CD8-positive, alpha-beta memory T cell (primary cell): Measurements from ENCODE around the gene MBNL2. TPM values are rescaled to one million over a fixed set of nuclear protein-coding genes. Genes with fewer than 3 reads are reported as not detected.

Experiments
- CTCF ChIA-PET: fragments of 350-600 bp; sonication (Branson Sonifier 250); formaldehyde crosslinking; loops from one replicate; lab custom pipeline; 2021; ENCODE audit warnings: antibody characterized with exemption; lab: Charles Lee
- POLR2A ChIA-PET: fragments of 350-600 bp; sonication (Branson Sonifier 250); formaldehyde crosslinking; loops from one replicate; lab custom pipeline; 2021; ENCODE audit warnings: antibody characterized with exemption; lab: Charles Lee
- DNase-seq, 5 donors: peaks; one replicate each; pipeline versions ENCODE4 v3.0.0 to v3.0.0-alpha.2; 2020 to 2022; ENCODE audit warnings: mixed read lengths in 1 of 5
- H3K27ac ChIP-seq: one replicate; pipeline ENCODE4 v1.7.0; 2013; ENCODE audit warnings: low read depth, mild to moderate bottlenecking, low read length, moderate library complexity
- H3K27me3 ChIP-seq: 2 replicates; pipeline ENCODE4 v1.7.0; 2013; ENCODE audit warnings: low read length, mild to moderate bottlenecking; ENCODE audit not compliant: insufficient read depth, poor library complexity, severe bottlenecking
- H3K36me3 ChIP-seq: 2 replicates; pipeline ENCODE4 v1.7.0; 2013; ENCODE audit warnings: mild to moderate bottlenecking, low read length, moderate library complexity; ENCODE audit not compliant: insufficient read depth
- H3K4me1 ChIP-seq: 2 replicates; pipeline ENCODE4 v1.7.0; 2013; ENCODE audit warnings: mild to moderate bottlenecking, low read length, moderate library complexity; ENCODE audit not compliant: insufficient read depth
- H3K4me3 ChIP-seq: 2 replicates; pipeline ENCODE4 v1.7.0; 2013; ENCODE audit warnings: mild to moderate bottlenecking, low read length
- H3K9me3 ChIP-seq: 2 replicates; pipeline ENCODE4 v1.7.0; 2013; ENCODE audit warnings: mild to moderate bottlenecking, low read length
- H3K27ac Mint-ChIP-seq, 8 donors: one replicate each; pipeline ENCODE4 v1.8.0; 2020 to 2021; ENCODE audit warnings: mixed read lengths in 8 of 8, mild to moderate bottlenecking in 6 of 8, inconsistent platforms in 3 of 8, moderate library complexity in 3 of 8
- H3K27me3 Mint-ChIP-seq, 2 donors: one replicate each; pipeline ENCODE4 v1.8.0; 2020 to 2021; ENCODE audit warnings: mixed read lengths in 2 of 2, mild to moderate bottlenecking in 1 of 2, moderate library complexity in 1 of 2
- H3K36me3 Mint-ChIP-seq, 3 donors: one replicate each; pipeline ENCODE4 v1.8.0; 2020 to 2021; ENCODE audit warnings: mixed read lengths in 3 of 3, inconsistent platforms in 1 of 3, mild to moderate bottlenecking in 1 of 3
- H3K4me1 Mint-ChIP-seq, 3 donors: one replicate each; pipeline ENCODE4 v1.8.0; 2020 to 2021; ENCODE audit warnings: mixed read lengths in 3 of 3, inconsistent platforms in 1 of 3, mild to moderate bottlenecking in 1 of 3
- H3K4me3 Mint-ChIP-seq, 7 donors: one replicate each; pipeline ENCODE4 v1.8.0; 2020 to 2021; ENCODE audit warnings: mixed read lengths in 7 of 7, mild to moderate bottlenecking in 6 of 7, moderate library complexity in 4 of 7, inconsistent platforms in 2 of 7
- H3K9me3 Mint-ChIP-seq, 5 donors: one replicate each; pipeline ENCODE4 v1.8.0; 2020 to 2022; ENCODE audit warnings: mixed read lengths in 5 of 5, mild to moderate bottlenecking in 3 of 5, moderate library complexity in 2 of 5, inconsistent platforms in 1 of 5
- polyA plus RNA-seq: library from polyadenylated mRNA; unstranded; fragments of 300-500 nt; fragmentation: Illumina TruSeq; gene quantifications from one replicate; pipeline ENCODE4 v1.2.3, GENCODE V29; 2021
- total RNA-seq, 2 experiments: library from RNA; stranded (reverse); gene quantifications; one replicate each; pipeline ENCODE4 v1.2.3, GENCODE V29; 2021

Gene MBNL2
- total and polyA plus RNA-seq, 3 experiments from 2014 or later, result 15.9 to 17.8 (median 17.7) TPM

DNA sequence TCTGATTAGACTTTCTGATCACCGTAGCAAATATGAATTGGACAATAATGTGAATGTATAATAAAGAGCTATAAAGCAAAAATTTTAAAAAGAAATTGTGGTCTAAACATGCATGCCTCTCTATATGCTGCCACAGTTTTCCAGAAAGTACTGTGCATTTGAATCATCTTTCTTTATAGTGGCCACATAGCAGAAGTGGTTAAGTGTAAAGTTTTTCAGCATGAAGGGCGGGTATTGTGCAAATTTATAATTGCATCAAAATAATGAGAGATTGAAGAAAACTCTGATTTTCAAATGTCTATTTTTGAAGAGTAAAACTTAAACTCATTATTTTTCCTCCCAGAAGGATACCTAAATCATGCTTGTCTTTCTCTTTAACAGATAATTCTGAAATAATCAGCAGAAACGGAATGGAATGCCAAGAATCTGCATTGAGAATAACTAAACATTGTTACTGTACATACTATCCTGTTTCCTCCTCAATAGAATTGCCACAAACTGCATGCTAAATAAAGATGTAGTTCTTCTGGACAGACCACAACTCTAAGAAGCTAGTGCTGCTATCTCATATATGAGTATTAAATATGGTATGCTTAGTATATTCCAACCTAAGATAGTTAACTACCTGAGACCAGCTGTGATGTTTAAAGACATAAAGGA, 168.9 kb downstream of the MBNL2 start:
- CTCF ChIA-PET, result interaction anchor here (0.5 kb wide), 1 partner anchor 80 kb away, joined by 3 read pairs; no protein-coding TSS in a partner anchor
- no peaks in the 10 kb centered on the region for H3K9me3 ChIP-seq
- DNase-seq, result no peak
- Mint-ChIP-seq H3K27ac (no peak overlapping the region), H3K4me3 (no peak overlapping the region), H3K4me1 (peaks cover 16 to 18% (median 17%) of the 10 kb centered on the region in 3 donors), H3K36me3 (peaks cover 0 to 25% (median 14%) of the 10 kb centered on the region in 3 donors), H3K27me3 (no peaks in the 10 kb centered on the region), H3K9me3 (no peaks in the 10 kb centered on the region)
- peaks cover 7% of the 10 kb centered on the region for H3K4me1 ChIP-seq
- no peak overlapping the region for H3K4me3 ChIP-seq
- H3K27ac ChIP-seq, result no peak overlapping the region
- H3K36me3 ChIP-seq, result no peaks in the 10 kb centered on the region
- H3K27me3 ChIP-seq, result no peaks in the 10 kb centered on the region
- POLR2A ChIA-PET, result no interaction called here

DNA sequence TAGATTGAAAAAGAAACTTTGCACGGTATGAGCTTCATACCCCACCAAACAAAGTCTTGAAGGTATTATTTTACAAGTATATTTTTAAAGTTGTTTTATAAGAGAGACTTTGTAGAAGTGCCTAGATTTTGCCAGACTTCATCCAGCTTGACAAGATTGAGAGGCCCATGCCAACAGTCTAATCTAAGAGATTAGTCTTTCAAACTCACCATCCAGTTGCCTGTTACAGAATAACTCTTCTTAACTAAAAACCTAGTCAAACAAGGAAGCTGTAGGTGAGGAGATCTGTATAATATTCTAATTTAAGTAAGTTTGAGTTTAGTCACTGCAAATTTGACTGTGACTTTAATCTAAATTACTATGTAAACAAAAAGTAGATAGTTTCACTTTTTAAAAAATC, 169.9 kb downstream of the MBNL2 start:
- Mint-ChIP-seq H3K9me3 (no peaks in the 10 kb centered on the region), H3K4me3 (no peak overlapping the region), H3K36me3 (peaks cover 0 to 23% (median 10%) of the 10 kb centered on the region in 3 donors), H3K27me3 (no peaks in the 10 kb centered on the region), H3K27ac (no peak overlapping the region), H3K4me1 (peaks cover 6 to 9% (median 8%) of the 10 kb centered on the region in 3 donors)
- DNase-seq, result no peak
- CTCF ChIA-PET, result interaction anchor here (0.5 kb wide), 1 partner anchor 81 kb away, joined by 3 read pairs; no protein-coding TSS in a partner anchor
- Histone ChIP-seq H3K27me3 (no peaks in the 10 kb centered on the region), H3K9me3 (no peaks in the 10 kb centered on the region), H3K4me3 (no peak overlapping the region), H3K27ac (no peak overlapping the region), H3K4me1 (peaks cover 2% of the 10 kb centered on the region), H3K36me3 (no peaks in the 10 kb centered on the region)
- POLR2A ChIA-PET, result no interaction called here

DNA sequence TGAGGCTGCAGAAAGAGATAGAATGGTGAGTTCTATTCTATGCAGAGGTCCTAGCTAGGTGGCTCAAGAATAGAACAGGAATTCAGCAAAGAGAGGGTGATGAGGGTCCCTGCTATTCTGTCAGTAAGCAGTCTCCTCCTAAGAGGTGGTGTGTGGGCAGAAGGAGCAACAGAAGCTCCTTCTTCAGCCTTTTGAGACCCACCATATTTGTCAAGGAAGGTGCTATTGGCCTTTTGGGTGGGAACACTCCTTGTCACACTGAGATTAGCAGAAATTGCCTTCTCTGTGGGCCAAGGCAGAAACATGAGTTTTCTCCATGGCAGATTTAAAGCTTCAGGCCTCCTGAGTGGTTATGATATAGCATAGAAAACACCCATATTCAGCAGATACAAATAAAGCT, 172.4 kb downstream of the MBNL2 start:
- H3K36me3 ChIP-seq, result no peaks in the 10 kb centered on the region
- Mint-ChIP-seq H3K4me3 (no peak overlapping the region), H3K9me3 (no peaks in the 10 kb centered on the region), H3K36me3 (peaks cover 2 to 19% (median 2%) of the 10 kb centered on the region in 3 donors), H3K27ac (no peak overlapping the region), H3K27me3 (no peaks in the 10 kb centered on the region), H3K4me1 (no peaks in the 10 kb centered on the region)
- DNase-seq, result no peak
- H3K27me3 ChIP-seq, result no peaks in the 10 kb centered on the region
- H3K27ac ChIP-seq, result no peak overlapping the region
- H3K4me1 ChIP-seq, result no peaks in the 10 kb centered on the region
- H3K4me3 ChIP-seq, result no peak overlapping the region
- ChIA-PET CTCF (no interaction called here), POLR2A (no interaction called here)
- H3K9me3 ChIP-seq, result no peaks in the 10 kb centered on the region

DNA sequence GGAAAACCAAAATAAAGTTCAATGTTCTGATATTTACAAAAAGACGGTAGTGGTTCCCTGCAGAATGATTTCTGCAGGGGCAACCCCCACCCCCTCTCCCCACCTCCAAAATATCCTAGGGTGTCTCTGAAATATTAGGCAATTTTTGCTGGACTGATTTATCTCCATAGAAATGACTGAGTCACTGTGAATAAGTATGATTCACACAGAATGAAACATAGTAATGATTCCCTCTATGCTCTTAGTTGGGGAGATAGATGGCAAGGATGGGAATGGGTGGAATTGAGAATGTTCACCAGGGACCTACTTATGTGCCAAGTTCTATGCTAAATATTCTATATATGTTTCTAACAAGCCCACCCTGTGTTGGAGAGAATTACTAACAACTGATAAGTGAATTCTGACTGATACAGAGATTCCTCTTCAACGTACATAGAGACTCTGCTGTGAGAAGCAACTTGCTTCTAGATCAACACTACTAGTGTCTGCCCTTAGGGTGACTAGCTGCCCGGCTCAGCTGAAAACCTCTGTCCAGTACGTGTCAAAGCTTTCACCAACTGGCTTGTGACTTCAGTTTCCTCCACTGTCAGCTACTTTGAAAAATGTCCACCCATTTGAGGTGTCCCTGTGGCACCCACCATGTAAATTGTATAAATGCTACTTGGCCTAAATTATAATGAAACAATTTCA, 173.5 kb downstream of the MBNL2 start:
- no peak for DNase-seq
- no peaks in the 10 kb centered on the region for H3K9me3 Mint-ChIP-seq
- Histone ChIP-seq H3K9me3 (no peaks in the 10 kb centered on the region), H3K4me1 (no peaks in the 10 kb centered on the region), H3K4me3 (no peak overlapping the region), H3K27me3 (no peaks in the 10 kb centered on the region), H3K36me3 (no peaks in the 10 kb centered on the region), H3K27ac (no peak overlapping the region)
- peak overlapping the region in 1 of 8 donors; percentile 45 for H3K27ac Mint-ChIP-seq
- no peaks in the 10 kb centered on the region for H3K27me3 Mint-ChIP-seq
- no peak overlapping the region for H3K4me3 Mint-ChIP-seq
- H3K36me3 Mint-ChIP-seq, result peaks cover 2 to 18% (median 4%) of the 10 kb centered on the region in 3 donors
- CTCF ChIA-PET, result no interaction called here
- no peaks in the 10 kb centered on the region for H3K4me1 Mint-ChIP-seq
- POLR2A ChIA-PET, result no interaction called here

DNA sequence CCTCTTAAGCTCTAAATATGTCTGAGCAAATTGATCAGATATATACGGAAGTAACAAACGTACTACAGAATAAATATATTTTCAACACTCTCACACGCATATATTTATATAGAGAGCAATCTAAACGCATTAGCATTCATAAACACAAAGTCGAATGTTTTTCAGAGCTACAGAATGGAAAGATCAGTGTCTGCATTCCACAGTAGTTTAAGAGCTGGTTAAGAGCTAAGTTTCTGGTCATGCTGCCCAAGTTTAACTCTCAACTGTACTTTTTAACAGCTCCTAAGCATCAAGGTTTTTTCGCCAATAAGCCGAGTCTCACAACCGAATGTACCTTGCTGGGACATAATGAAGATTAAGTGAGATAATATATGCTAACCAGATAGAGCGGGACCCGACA, 175.1 kb downstream of the MBNL2 start:
- Mint-ChIP-seq H3K9me3 (peaks cover 0 to 7% (median 2%) of the 10 kb centered on the region in 5 donors), H3K4me1 (no peaks in the 10 kb centered on the region), H3K27ac (no peak overlapping the region), H3K4me3 (no peak overlapping the region), H3K36me3 (peaks cover 4 to 10% (median 7%) of the 10 kb centered on the region in 3 donors), H3K27me3 (peaks cover 0 to 8% of the 10 kb centered on the region in 2 donors)
- Histone ChIP-seq H3K27me3 (no peaks in the 10 kb centered on the region), H3K36me3 (no peaks in the 10 kb centered on the region), H3K27ac (no peak overlapping the region), H3K9me3 (no peaks in the 10 kb centered on the region), H3K4me3 (no peak overlapping the region), H3K4me1 (no peaks in the 10 kb centered on the region)
- POLR2A ChIA-PET, result no interaction called here
- DNase-seq, result no peak
- CTCF ChIA-PET, result interaction anchor here (2.4 kb wide), 1 partner anchor 287 kb away, joined by 5 read pairs; no protein-coding TSS in a partner anchor

DNA sequence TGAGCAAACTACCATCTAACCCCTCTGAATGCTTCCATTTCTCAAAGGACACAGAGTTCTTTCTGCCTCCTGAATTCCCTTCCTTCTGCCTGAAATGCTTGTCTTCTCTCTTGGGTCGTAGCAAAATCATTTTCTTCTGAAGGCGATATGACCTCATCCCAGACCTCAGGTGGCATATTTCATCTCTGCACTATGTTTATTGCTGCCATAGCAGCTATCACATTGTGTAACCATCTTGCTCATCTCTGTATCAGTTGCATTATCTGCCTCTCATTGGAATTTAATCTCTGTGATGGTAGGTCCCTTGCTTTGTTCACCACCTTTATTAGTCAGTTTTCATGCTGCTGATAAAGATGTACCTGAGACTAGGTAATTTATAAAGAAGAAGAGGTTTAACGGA, 179.3 kb downstream of the MBNL2 start:
- Mint-ChIP-seq H3K36me3 (peaks cover 0 to 10% (median 1%) of the 10 kb centered on the region in 3 donors), H3K27me3 (peaks cover 2 to 31% of the 10 kb centered on the region in 2 donors), H3K27ac (no peak overlapping the region), H3K4me3 (no peak overlapping the region), H3K4me1 (no peaks in the 10 kb centered on the region), H3K9me3 (peaks cover 0 to 7% (median 2%) of the 10 kb centered on the region in 5 donors)
- H3K27me3 ChIP-seq, result no peaks in the 10 kb centered on the region
- H3K4me3 ChIP-seq, result no peak overlapping the region
- H3K27ac ChIP-seq, result no peak overlapping the region
- CTCF ChIA-PET, result no interaction called here
- no peaks in the 10 kb centered on the region for H3K36me3 ChIP-seq
- no peak for DNase-seq
- H3K9me3 ChIP-seq, result no peaks in the 10 kb centered on the region
- POLR2A ChIA-PET, result no interaction called here
- H3K4me1 ChIP-seq, result no peaks in the 10 kb centered on the region

DNA sequence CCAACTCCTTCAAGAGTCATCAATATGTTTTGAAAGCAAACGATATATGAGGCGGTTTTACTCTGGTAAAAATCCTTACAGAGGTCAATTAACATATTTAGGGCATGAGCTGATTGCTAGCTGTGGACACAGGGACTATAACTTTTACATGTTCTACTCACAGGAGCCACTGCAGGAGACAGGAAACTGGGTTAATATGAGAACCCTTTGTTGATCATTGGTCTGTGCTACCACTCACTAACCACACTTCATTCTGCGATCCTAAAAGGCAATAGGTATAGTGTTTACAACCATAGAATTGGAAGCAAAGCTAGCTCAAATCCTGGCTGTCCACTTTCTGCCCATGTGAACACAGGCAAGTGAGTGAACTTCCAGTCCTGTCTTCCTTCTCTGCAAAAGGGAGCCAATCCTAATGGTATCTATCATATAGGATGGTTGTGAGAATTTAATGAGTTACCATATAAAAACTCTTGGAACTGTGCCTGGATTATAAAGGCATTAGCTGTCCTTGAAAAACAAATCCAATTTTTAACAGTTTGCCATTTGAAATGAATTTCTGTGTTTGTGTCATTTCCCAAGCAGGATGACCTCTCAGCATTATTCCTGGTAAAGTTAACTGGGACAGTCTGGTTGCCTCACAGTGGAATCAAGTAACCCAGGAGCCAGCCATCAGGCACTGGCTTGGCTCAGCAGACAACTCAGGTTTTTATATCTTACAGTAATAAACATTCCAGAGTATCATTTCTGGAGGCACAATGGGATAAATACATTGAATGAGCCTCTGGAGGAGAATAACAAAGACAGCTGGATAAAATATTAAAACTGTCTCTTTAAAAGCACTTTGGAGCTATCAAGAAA, 182.0 kb downstream of the MBNL2 start:
- Histone ChIP-seq H3K36me3 (no peaks in the 10 kb centered on the region), H3K4me3 (no peak overlapping the region), H3K27me3 (no peaks in the 10 kb centered on the region), H3K27ac (no peak overlapping the region), H3K4me1 (no peaks in the 10 kb centered on the region), H3K9me3 (no peaks in the 10 kb centered on the region)
- peaks cover 0 to 10% (median 1%) of the 10 kb centered on the region in 3 donors for H3K36me3 Mint-ChIP-seq
- peaks cover 0 to 10% (median 4%) of the 10 kb centered on the region in 5 donors for H3K9me3 Mint-ChIP-seq
- no peak overlapping the region for H3K27ac Mint-ChIP-seq
- ChIA-PET POLR2A (no interaction called here), CTCF (interaction anchor here (0.7 kb wide), 1 partner anchor 19 kb away, joined by 3 read pairs; no protein-coding TSS in a partner anchor)
- DNase-seq, result no peak
- no peaks in the 10 kb centered on the region for H3K4me1 Mint-ChIP-seq
- no peak overlapping the region for H3K4me3 Mint-ChIP-seq
- H3K27me3 Mint-ChIP-seq, result peaks cover 8 to 36% of the 10 kb centered on the region in 2 donors
